ENCODE results near the gene CUL4A.

Gene CUL4A

GRCh38 chr13:113164492-113164891, 44.9 kb upstream of the CUL4A start:
- Histone ChIP-seq H3K27me3 (replicated peaks; ENCODE audit: control insufficient read depth, insufficient read depth, low read length) (no peaks in the 10 kb centered on the region), H3K36me3 (ENCODE audit: control insufficient read depth, insufficient read depth, low read length) (0 out of 2 replicates have a peak, but pooled peaks cover under 1% of the 10 kb centered on the region), H3K4me3 (replicated peaks; ENCODE audit: low read depth, low read length) (no peak overlapping the region)
- DNase-seq (ENCODE audit: extremely low read depth, insufficient read length), result no peak
- no peak for TF ChIP-seq CTCF (IDR thresholded peaks at IDR 0.05; ENCODE audit: insufficient read depth, low read length, poor library complexity, severe bottlenecking)

GRCh38 chr13:113166266-113166665, 43.1 kb upstream of the CUL4A start:
- no peak for TF ChIP-seq CTCF (IDR thresholded peaks at IDR 0.05; ENCODE audit: insufficient read depth, low read length, poor library complexity, severe bottlenecking)
- Histone ChIP-seq H3K36me3 (ENCODE audit: control insufficient read depth, insufficient read depth, low read length) (peaks cover 2% of the 10 kb centered on the region; the same call in 1 of the 2 replicates), H3K4me3 (replicated peaks; ENCODE audit: low read depth, low read length) (no peak overlapping the region), H3K27me3 (replicated peaks; ENCODE audit: control insufficient read depth, insufficient read depth, low read length) (no peaks in the 10 kb centered on the region)
- DNase-seq (ENCODE audit: extremely low read depth, insufficient read length), result no peak

GRCh38 chr13:113166681-113167080, 42.7 kb upstream of the CUL4A start:
- no peak overlapping the region for H3K4me3 ChIP-seq (replicated peaks; ENCODE audit: low read depth, low read length)
- DNase-seq (ENCODE audit: extremely low read depth, insufficient read length), result no peak
- TF ChIP-seq CTCF (IDR thresholded peaks at IDR 0.05; ENCODE audit: insufficient read depth, low read length, poor library complexity, severe bottlenecking), result no peak

GRCh38 chr13:113167155-113167554, 42.3 kb upstream of the CUL4A start:
- no peak for TF ChIP-seq CTCF (IDR thresholded peaks at IDR 0.05; ENCODE audit: insufficient read depth, low read length, poor library complexity, severe bottlenecking)
- H3K27me3 ChIP-seq (replicated peaks; ENCODE audit: control insufficient read depth, insufficient read depth, low read length), result no peaks in the 10 kb centered on the region
- DNase-seq (ENCODE audit: extremely low read depth, insufficient read length), result no peak
- peaks cover 2% of the 10 kb centered on the region; the same call in 1 of the 2 replicates for H3K36me3 ChIP-seq (ENCODE audit: control insufficient read depth, insufficient read depth, low read length)
- H3K4me3 ChIP-seq (replicated peaks; ENCODE audit: low read depth, low read length), result no peak overlapping the region

More at GRCh38 chr13:113166681-113167080, 42.7 kb upstream of the CUL4A start:
- Histone ChIP-seq H3K27me3 (replicated peaks; ENCODE audit: control insufficient read depth, insufficient read depth, low read length) (no peaks in the 10 kb centered on the region), H3K36me3 (ENCODE audit: control insufficient read depth, insufficient read depth, low read length) (peaks cover 2% of the 10 kb centered on the region; the same call in 1 of the 2 replicates)

- Histone ChIP-seq H3K27me3 (replicated peaks; ENCODE audit: control insufficient read depth, insufficient read depth, low read length) (no peaks in the 10 kb centered on the region), H3K36me3 (ENCODE audit: control insufficient read depth, insufficient read depth, low read length) (peaks cover 2% of the 10 kb centered on the region; the same call in 1 of the 2 replicates), H3K4me3 (replicated peaks; ENCODE audit: low read depth, low read length) (no peak overlapping the region)
- no peak for DNase-seq (ENCODE audit: extremely low read depth, insufficient read length)
- TF ChIP-seq CTCF (IDR thresholded peaks at IDR 0.05; ENCODE audit: insufficient read depth, low read length, poor library complexity, severe bottlenecking), result no peak
Observed at GRCh38 chr13:113167575-113167974, 41.8 kb upstream of the CUL4A start.

GRCh38 chr13:113168211-113168610, 41.2 kb upstream of the CUL4A start:
- Histone ChIP-seq H3K36me3 (ENCODE audit: control insufficient read depth, insufficient read depth, low read length) (peaks cover 4% of the 10 kb centered on the region; the same call in 1 of the 2 replicates), H3K27me3 (replicated peaks; ENCODE audit: control insufficient read depth, insufficient read depth, low read length) (no peaks in the 10 kb centered on the region), H3K4me3 (replicated peaks; ENCODE audit: low read depth, low read length) (no peak overlapping the region)
- no peak for DNase-seq (ENCODE audit: extremely low read depth, insufficient read length)
- no peak for TF ChIP-seq CTCF (IDR thresholded peaks at IDR 0.05; ENCODE audit: insufficient read depth, low read length, poor library complexity, severe bottlenecking)

Measured in GM06990 (cell line).